HEK293 (cell line): ENCODE measurements around the gene PARP9.
A peak's percentile ranks its signal among the peaks of the same experiment; 100 is the strongest.

Experiments
- HIC1 ChIP-seq: fragments of 450-650 bp; formaldehyde crosslinking; IDR thresholded peaks from 2 replicates; pipeline ENCODE4 v1.5.1; 2016; ENCODE audit warnings: missing biosample characterization, missing genetic modification characterization
- KLF7 ChIP-seq: fragments of 450-650 bp; formaldehyde crosslinking; IDR thresholded peaks from 2 replicates; pipeline ENCODE4 v1.5.1; 2016; ENCODE audit warnings: missing biosample characterization, missing genetic modification characterization, borderline replicate concordance
- KLF9 ChIP-seq: fragments of 450-650 bp; formaldehyde crosslinking; IDR thresholded peaks from 2 replicates; pipeline ENCODE4 v1.5.1; 2016; ENCODE audit warnings: missing biosample characterization, missing genetic modification characterization, low read depth
- MEIS1 ChIP-seq: sonication (generic); formaldehyde crosslinking; IDR thresholded peaks from 2 replicates; pipeline ENCODE4 v1.8.1; 2022; ENCODE audit warnings: missing genetic modification reagents, mild to moderate bottlenecking, borderline replicate concordance
- PRDM4 ChIP-seq: fragments of 450-650 bp; formaldehyde crosslinking; IDR thresholded peaks from 2 replicates; pipeline ENCODE4 v1.5.1; 2017; ENCODE audit warnings: missing biosample characterization, missing genetic modification characterization
- REPIN1 ChIP-seq: fragments of 450-650 bp; formaldehyde crosslinking; IDR thresholded peaks from 2 replicates; pipeline ENCODE4 v1.5.1; 2017; ENCODE audit warnings: missing biosample characterization, missing genetic modification characterization, low read depth
- REST ChIP-seq: fragments of 450-650 bp; formaldehyde crosslinking; IDR thresholded peaks from 2 replicates; pipeline ENCODE4 v1.5.1; 2016; ENCODE audit warnings: missing biosample characterization, missing genetic modification characterization
- SCRT2 ChIP-seq: fragments of 450-650 bp; formaldehyde crosslinking; IDR thresholded peaks from 2 replicates; pipeline ENCODE4 v1.5.1; 2016; ENCODE audit warnings: missing biosample characterization, missing genetic modification characterization
- SP3 ChIP-seq: fragments of 450-650 bp; formaldehyde crosslinking; IDR thresholded peaks from 2 replicates; pipeline ENCODE4 v1.5.1; 2016; ENCODE audit warnings: missing biosample characterization, missing genetic modification characterization
- SP7 ChIP-seq: fragments of 450-650 bp; formaldehyde crosslinking; IDR thresholded peaks from 2 replicates; pipeline ENCODE4 v1.5.1; 2016; ENCODE audit warnings: missing biosample characterization, missing genetic modification characterization
- YY1 ChIP-seq: fragments of 450-650 bp; formaldehyde crosslinking; IDR thresholded peaks from 2 replicates; pipeline ENCODE4 v1.5.1; 2018; ENCODE audit warnings: missing biosample characterization, missing genetic modification characterization
- ZBTB11 ChIP-seq: fragments of 450-650 bp; formaldehyde crosslinking; conservative IDR thresholded peaks from 2 replicates; pipeline ENCODE4 v1.5.1; 2016; ENCODE audit warnings: low read depth, missing biosample characterization, missing genetic modification characterization
- ZBTB17 ChIP-seq: fragments of 450-650 bp; formaldehyde crosslinking; IDR thresholded peaks from 2 replicates; pipeline ENCODE4 v1.5.1; 2016; ENCODE audit warnings: missing biosample characterization, missing genetic modification characterization
- ZNF132 ChIP-seq: fragments of 450-650 bp; formaldehyde crosslinking; IDR thresholded peaks from 2 replicates; pipeline ENCODE4 v1.5.1; 2017; ENCODE audit warnings: missing biosample characterization, missing genetic modification characterization, borderline replicate concordance
- ZNF174 ChIP-seq: fragments of 450-650 bp; formaldehyde crosslinking; IDR thresholded peaks from 2 replicates; pipeline ENCODE4 v1.5.0; 2017; ENCODE audit warnings: missing biosample characterization, mild to moderate bottlenecking, missing genetic modification characterization
- ZNF223 ChIP-seq: fragments of 450-650 bp; formaldehyde crosslinking; IDR thresholded peaks from 2 replicates; pipeline ENCODE4 v1.5.1; 2016; ENCODE audit warnings: missing biosample characterization, missing genetic modification characterization
- ZNF266 ChIP-seq: fragments of 450-650 bp; formaldehyde crosslinking; IDR thresholded peaks from 2 replicates; pipeline ENCODE4 v1.5.1; 2016; ENCODE audit warnings: missing biosample characterization, missing genetic modification characterization, low read depth
- ZNF391 ChIP-seq: fragments of 450-650 bp; formaldehyde crosslinking; IDR thresholded peaks from 2 replicates; pipeline ENCODE4 v1.5.1; 2016; ENCODE audit warnings: low read depth, missing biosample characterization, missing genetic modification characterization, borderline replicate concordance
- ZNF449 ChIP-seq: fragments of 450-650 bp; formaldehyde crosslinking; IDR thresholded peaks from 2 replicates; pipeline ENCODE4 v1.5.1; 2017; ENCODE audit warnings: missing biosample characterization, mild to moderate bottlenecking, missing genetic modification characterization, moderate library complexity
- ZNF473 ChIP-seq: fragments of 450-650 bp; formaldehyde crosslinking; IDR thresholded peaks from 2 replicates; pipeline ENCODE4 v1.5.1; 2017; ENCODE audit warnings: missing biosample characterization, missing genetic modification characterization
- ZNF549 ChIP-seq: fragments of 450-650 bp; IDR thresholded peaks from 2 replicates; pipeline ENCODE4 v1.5.1; 2018; ENCODE audit warnings: missing biosample characterization, missing genetic modification characterization, mild to moderate bottlenecking, inconsistent platforms, moderate library complexity
- ZNF658 ChIP-seq: fragments of 450-650 bp; formaldehyde crosslinking; IDR thresholded peaks from 2 replicates; pipeline ENCODE4; 2016; ENCODE audit warnings: missing biosample characterization, missing genetic modification characterization
- ZNF660 ChIP-seq: fragments of 450-650 bp; IDR thresholded peaks from 2 replicates; pipeline ENCODE4 v1.5.1; 2018; ENCODE audit warnings: missing biosample characterization, mild to moderate bottlenecking, missing genetic modification characterization
- ZNF704 ChIP-seq: fragments of 450-650 bp; formaldehyde crosslinking; IDR thresholded peaks from 2 replicates; pipeline ENCODE4 v1.5.1; 2016; ENCODE audit warnings: missing biosample characterization, missing genetic modification characterization
- ZNF837 ChIP-seq: fragments of 450-650 bp; formaldehyde crosslinking; IDR thresholded peaks from 2 replicates; pipeline ENCODE4 v1.5.1; 2016; ENCODE audit warnings: missing biosample characterization, missing genetic modification characterization

Gene PARP9

GRCh38 chr3:122564155-122564912, at the start of gene PARP9, which contains the start of gene DTX3L (continued):
- TF ChIP-seq ZNF449 = peak; percentile 39; the same call in 1 of the 2 replicates
- no peak for TF ChIP-seq ZNF391 (tag by site-specific recombination)
- TF ChIP-seq KLF7 (tag by site-specific recombination) = peak; percentile 53; the same call in 1 of the 2 replicates
- no peak for TF ChIP-seq ZNF660 (tag by site-specific recombination)
- TF ChIP-seq SCRT2 (tag by site-specific recombination) = 0 out of 2 replicates have a peak, but pooled peaks have one; percentile 6
- no peak for TF ChIP-seq REPIN1 (tag by site-specific recombination)
- TF ChIP-seq YY1 (tag by site-specific recombination) = no peak
- peak; percentile 60 for TF ChIP-seq SP3 (tag by site-specific recombination)
- no peak for TF ChIP-seq PRDM4 (tag by site-specific recombination)
- no peak for TF ChIP-seq ZNF473
- no peak for TF ChIP-seq ZNF837
- no peak for TF ChIP-seq ZNF223 (tag by site-specific recombination)
- no peak for TF ChIP-seq HIC1
- no peak for TF ChIP-seq ZNF658 (tag by site-specific recombination)
- TF ChIP-seq ZNF266 (tag by site-specific recombination) = no peak
- TF ChIP-seq ZNF549 (tag by site-specific recombination) = no peak
- TF ChIP-seq ZBTB11 (tag by site-specific recombination) = peak; percentile 66; the same call in 1 of the 2 replicates
- TF ChIP-seq MEIS1 (CRISPR knock-in tag) = no peak
- TF ChIP-seq ZNF174 = no peak
- TF ChIP-seq ZNF704 (tag by site-specific recombination) = no peak
- no peak for TF ChIP-seq ZNF132 (tag by site-specific recombination)
- TF ChIP-seq KLF9 = no peak
- no peak; the same call in 1 of the 2 replicates for TF ChIP-seq REST
- TF ChIP-seq SP7 (tag by site-specific recombination) = 0 out of 2 replicates have a peak, but pooled peaks have one; percentile 35
- TF ChIP-seq ZBTB17 (tag by site-specific recombination) = peak; percentile 48
